ENCODE data around the gene FA2H.
A peak's percentile ranks its signal among the peaks of the same experiment; 100 is the strongest.
"Not testable (repeated sequence)": the region's sequence is repeated elsewhere in the genome, so short reads cannot be mapped to it uniquely, and the experiment has no call there.

Gene FA2H
- total RNA-seq = 0 to 0.39 (median 0) reads per million in 3 experiments

- DNase-seq = peak; percentile 68
Observed at GRCh38 chr16:74774223-74775139, at the start of gene FA2H. Gene FA2H, minus strand, starts transcription at chr16:74774820. Its CDS starts 65 bp downstream, at chr16:74774755.

GRCh38 chr16:74817851-74818250 lies 43.2 kb upstream of the FA2H start:
- no peak for DNase-seq

- DNase-seq = peak; percentile 42
Observed at GRCh38 chr16:74813109-74813641, 38.6 kb upstream of the FA2H start.

- DNase-seq = no peak
Observed at GRCh38 chr16:74811911-74812310, 37.3 kb upstream of the FA2H start.

GRCh38 chr16:74811216-74811615 lies 36.6 kb upstream of the FA2H start:
- not testable (repeated sequence) for DNase-seq

- no peak for DNase-seq
Observed at GRCh38 chr16:74807052-74807646, 32.5 kb upstream of the FA2H start.

GRCh38 chr16:74800216-74800871 lies 25.7 kb upstream of the FA2H start:
- no peak for DNase-seq

GRCh38 chr16:74797414-74797813 lies 22.8 kb upstream of the FA2H start:
- no peak for DNase-seq

- no peak for DNase-seq
Observed at GRCh38 chr16:74795104-74795503, 20.5 kb upstream of the FA2H start.

- no peak for DNase-seq
Observed at GRCh38 chr16:74794668-74795067, 20.0 kb upstream of the FA2H start.

GRCh38 chr16:74793571-74793970 lies 19.0 kb upstream of the FA2H start:
- no peak for DNase-seq

GRCh38 chr16:74792225-74792624 lies 17.6 kb upstream of the FA2H start:
- DNase-seq = no peak

- DNase-seq = not testable (repeated sequence)
Observed at GRCh38 chr16:74791749-74792148, 17.1 kb upstream of the FA2H start.

- DNase-seq = no peak
Observed at GRCh38 chr16:74788108-74788507, 13.5 kb upstream of the FA2H start.

- no peak for DNase-seq
Observed at GRCh38 chr16:74785031-74785430, 10.4 kb upstream of the FA2H start.

- no peak for DNase-seq
Observed at GRCh38 chr16:74778646-74779045, 4.0 kb upstream of the FA2H start.

- no peak for DNase-seq
Observed at GRCh38 chr16:74776926-74777325, 2.3 kb upstream of the FA2H start.

- DNase-seq = no peak
Observed at GRCh38 chr16:74775255-74775654, 635 bp upstream of the FA2H start.

GRCh38 chr16:74773446-74774222 lies 986 bp downstream of the FA2H start:
- DNase-seq = no peak

- DNase-seq = no peak
Observed at GRCh38 chr16:74771656-74772315, 2.8 kb downstream of the FA2H start.

- no peak for DNase-seq
Observed at GRCh38 chr16:74770831-74771526, 3.6 kb downstream of the FA2H start.

Measured in central memory CD4-positive, alpha-beta T cell (primary cell).